EH (cell line): ENCODE results near the gene ZNF700.

Experiments
- DNase-seq: peaks from one replicate; pipeline ENCODE4 v3.0.0-alpha.2; 2015; ENCODE audit warnings: low read depth

The ZNF700 gene

DNA sequence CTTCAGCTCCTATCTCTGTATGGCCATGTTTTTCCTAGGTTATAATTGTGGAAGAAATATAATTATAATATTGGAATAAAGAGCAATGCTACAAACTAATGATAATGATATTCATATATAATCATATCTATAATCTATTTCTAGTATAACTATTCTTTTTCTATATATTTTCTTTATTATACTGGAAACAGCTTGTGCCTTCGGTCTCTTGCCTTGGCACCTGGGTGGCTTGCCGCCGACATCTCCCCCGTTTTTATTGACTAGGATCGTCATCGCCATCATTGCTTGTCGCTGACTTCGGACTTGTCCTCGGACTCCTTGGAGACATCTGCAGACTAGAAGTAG lies 64.2 kb downstream of the ZNF700 start:
- DNase-seq = no peak

DNA sequence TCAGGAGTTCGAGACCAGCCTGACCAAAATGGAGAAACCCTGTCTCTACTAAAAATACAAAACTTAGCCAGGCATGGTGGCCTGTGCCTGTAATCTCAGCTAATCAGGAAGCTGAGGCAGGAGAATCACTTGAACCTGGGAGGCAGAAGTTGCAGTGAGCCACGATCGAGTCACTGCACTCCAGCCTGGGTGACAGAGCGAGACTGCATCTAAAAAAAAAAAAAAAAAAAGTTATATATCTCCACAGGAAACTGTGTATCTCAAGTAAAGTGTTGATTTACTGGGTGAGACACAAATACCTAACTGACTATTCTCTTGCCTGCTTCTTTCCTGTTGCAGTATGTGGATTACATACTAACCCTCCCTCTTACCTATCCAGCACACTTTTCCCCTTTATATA lies 67.0 kb downstream of the ZNF700 start:
- peak; percentile 25 for DNase-seq

DNA sequence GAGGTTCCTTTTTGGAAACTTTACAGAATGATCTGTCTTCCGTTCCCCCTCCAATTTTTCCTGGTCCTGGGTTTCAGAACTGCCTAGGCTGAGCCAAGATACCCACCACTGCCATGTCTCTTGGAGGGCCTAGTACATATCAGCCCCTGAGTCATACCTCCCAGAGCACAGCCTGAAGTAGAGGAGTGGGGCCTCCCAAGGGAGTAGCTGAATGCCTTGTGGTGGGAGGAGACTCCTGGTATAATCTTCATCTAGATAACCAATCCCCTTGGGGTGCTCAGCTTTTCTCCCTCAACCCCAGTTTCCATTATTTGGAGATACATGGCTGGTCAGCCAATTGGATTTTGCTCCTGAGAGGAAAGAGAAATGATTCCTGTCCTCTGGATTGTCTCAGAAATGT lies 70.3 kb downstream of the ZNF700 start:
- DNase-seq = peak; percentile 25
